AG04450 (cell line): ENCODE data around the gene SMURF2. TPM values are rescaled to one million over a fixed set of nuclear protein-coding genes. Genes with fewer than 3 reads are reported as not detected.
A peak's percentile ranks its signal among the peaks of the same experiment; 100 is the strongest.

Source experiments
- CTCF ChIA-PET: fragments of 300-600, 350-600 bp; formaldehyde crosslinking; extraction: SDS; loops from one replicate; lab custom pipeline; 2022; ENCODE audit warnings: antibody characterized with exemption, inconsistent platforms; lab: Charles Lee
- POLR2A ChIA-PET: fragments of 350-600 bp; formaldehyde crosslinking; extraction: SDS; loops from one replicate; lab custom pipeline; 2021; ENCODE audit warnings: antibody characterized with exemption, inconsistent platforms; lab: Yijun Ruan, JAX
- DNase-seq: peaks from one replicate; pipeline ENCODE4 v3.0.0-alpha.2; 2011; ENCODE audit warnings: low read depth, low spot score
- H3K27ac ChIP-seq: one replicate; pipeline ENCODE4 v1.5.1; 2012; ENCODE audit warnings: low read depth, low read length, control low read depth
- H3K27me3 ChIP-seq: one replicate; pipeline ENCODE4 v1.6.0; 2012; ENCODE audit warnings: low read length; ENCODE audit not compliant: control insufficient read depth, insufficient read depth
- H3K4me3 ChIP-seq: 2 replicates; pipeline ENCODE4 v1.5.1; 2011; ENCODE audit warnings: mild to moderate bottlenecking, low read depth, low read length, control low read depth
- H3K9me3 ChIP-seq: 2 replicates; pipeline ENCODE4 v1.5.1; 2012; ENCODE audit warnings: low read length; ENCODE audit not compliant: control insufficient read depth, insufficient read depth
- CTCF ChIP-seq: IDR thresholded peaks from 2 replicates; pipeline ENCODE4 v1.5.1; 2011; ENCODE audit warnings: low read depth, low read length, control low read depth, inconsistent platforms
- polyA plus RNA-seq: library from polyadenylated mRNA; depleted of rRNA; stranded (reverse); fragments of >200 nt; gene quantifications from 2 replicates; pipeline ENCODE4 v1.2.3, GENCODE V29; 2011

Gene SMURF2
- polyA plus RNA-seq, 1 experiment = 147 TPM

DNA sequence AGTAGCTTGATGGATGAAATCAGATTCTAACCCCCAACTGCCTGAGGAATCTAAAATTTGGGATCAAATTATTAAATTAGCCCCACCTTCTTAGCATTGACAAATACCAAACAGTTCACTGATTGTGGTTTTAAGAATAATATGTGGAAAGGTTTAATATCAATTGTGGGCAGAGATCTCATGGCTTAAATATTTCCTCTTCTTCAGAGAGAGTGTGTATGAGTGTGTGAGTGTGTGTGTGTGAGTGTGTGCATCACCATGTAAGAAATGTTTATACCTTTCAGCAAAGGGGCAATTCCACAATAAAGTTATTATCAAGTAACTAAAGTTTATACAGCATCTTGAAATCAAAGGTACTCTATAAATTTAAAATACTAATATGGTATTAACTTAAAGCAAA lies 3.2 kb downstream of the SMURF2 start:
- peaks cover 6% of the 10 kb centered on the region for H3K9me3 ChIP-seq
- no peak for DNase-seq
- peak overlapping the region; percentile 85 for H3K4me3 ChIP-seq
- POLR2A ChIA-PET = no interaction called here
- no peaks in the 10 kb centered on the region for H3K27me3 ChIP-seq
- CTCF ChIA-PET = interaction anchor here (1.8 kb wide), 1 partner anchor 10 kb away, joined by 9 read pairs; no protein-coding TSS in a partner anchor
- no peak for TF ChIP-seq CTCF
- H3K27ac ChIP-seq = no peak overlapping the region

DNA sequence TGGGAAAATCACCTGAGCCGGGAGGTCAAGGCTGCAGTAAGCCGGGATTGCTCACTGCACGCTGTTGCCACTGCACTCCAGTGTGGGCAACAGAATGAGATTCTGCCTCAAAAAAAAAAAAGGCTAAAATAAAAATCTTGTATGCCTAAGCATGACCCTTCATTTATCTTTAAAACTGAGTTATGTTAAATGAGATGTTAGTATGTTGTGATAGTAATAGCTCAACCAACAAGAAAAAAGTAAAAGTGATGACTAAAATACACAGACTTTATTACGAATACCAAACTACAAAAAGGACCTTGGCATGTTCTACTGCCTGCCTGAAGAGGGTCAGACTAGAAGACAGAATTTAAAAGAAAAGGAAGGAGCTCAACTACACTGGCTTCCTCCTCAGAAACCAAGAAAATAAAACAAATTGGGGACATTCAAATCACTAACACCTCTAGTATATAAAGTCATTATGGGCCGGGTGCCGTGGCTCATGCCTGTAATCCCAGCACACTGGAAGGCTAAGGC lies 4.4 kb downstream of the SMURF2 start:
- H3K27me3 ChIP-seq = no peaks in the 10 kb centered on the region
- peak overlapping the region; percentile 85 for H3K4me3 ChIP-seq
- peak overlapping the region; percentile 39 for H3K27ac ChIP-seq
- ChIA-PET POLR2A (interaction anchor here (0.7 to 1.3 kb wide), 2 partner anchors 22 to 31 kb away, joined by 3 read pairs; no protein-coding TSS in a partner anchor), CTCF (interaction anchor here (0.6 to 1.8 kb wide), 3 partner anchors 9 to 121 kb away, joined by 3 to 9 read pairs (median 3); no protein-coding TSS in a partner anchor)
- no peak for TF ChIP-seq CTCF
- DNase-seq = no peak
- peaks cover 6% of the 10 kb centered on the region for H3K9me3 ChIP-seq

DNA sequence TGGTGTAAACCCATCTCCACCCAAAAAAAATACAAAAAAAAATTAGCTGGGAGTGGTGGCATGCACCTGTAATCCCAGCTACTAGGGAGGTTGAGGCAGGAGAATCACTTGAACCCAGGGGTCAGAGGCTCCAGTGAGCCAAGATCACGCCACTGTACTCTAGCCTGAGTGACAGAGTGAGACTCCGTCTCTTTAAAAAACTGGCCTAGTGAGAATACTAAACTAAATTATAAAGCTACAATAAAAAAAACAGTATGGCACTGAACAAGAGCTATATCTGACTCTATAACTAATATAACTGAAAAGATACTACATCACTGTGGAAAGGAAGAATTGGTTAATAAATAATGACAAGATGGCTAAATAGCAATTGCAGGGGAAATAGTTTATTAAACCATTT lies 6.4 kb downstream of the SMURF2 start:
- DNase-seq = no peak
- Histone ChIP-seq H3K9me3 (peaks cover 6% of the 10 kb centered on the region), H3K4me3 (no peak overlapping the region), H3K27me3 (no peaks in the 10 kb centered on the region), H3K27ac (no peak overlapping the region)
- no peak for TF ChIP-seq CTCF
- POLR2A ChIA-PET = no interaction called here
- CTCF ChIA-PET = no interaction called here

GRCh38 chr17:64653985-64654355 lies 8.1 kb downstream of the SMURF2 start:
- no peaks in the 10 kb centered on the region for H3K27me3 ChIP-seq
- peaks cover 6% of the 10 kb centered on the region for H3K9me3 ChIP-seq
- H3K27ac ChIP-seq = no peak overlapping the region
- no peak for TF ChIP-seq CTCF
- no peak for DNase-seq
- H3K4me3 ChIP-seq = no peak overlapping the region
- POLR2A ChIA-PET = interaction anchor here (0.5 to 0.6 kb wide), 2 partner anchors 27 to 44 kb away, joined by 5 to 7 read pairs; no protein-coding TSS in a partner anchor
- CTCF ChIA-PET = interaction anchor here (1.5 kb wide), 1 partner anchor 123 kb away, joined by 3 read pairs; no protein-coding TSS in a partner anchor

DNA sequence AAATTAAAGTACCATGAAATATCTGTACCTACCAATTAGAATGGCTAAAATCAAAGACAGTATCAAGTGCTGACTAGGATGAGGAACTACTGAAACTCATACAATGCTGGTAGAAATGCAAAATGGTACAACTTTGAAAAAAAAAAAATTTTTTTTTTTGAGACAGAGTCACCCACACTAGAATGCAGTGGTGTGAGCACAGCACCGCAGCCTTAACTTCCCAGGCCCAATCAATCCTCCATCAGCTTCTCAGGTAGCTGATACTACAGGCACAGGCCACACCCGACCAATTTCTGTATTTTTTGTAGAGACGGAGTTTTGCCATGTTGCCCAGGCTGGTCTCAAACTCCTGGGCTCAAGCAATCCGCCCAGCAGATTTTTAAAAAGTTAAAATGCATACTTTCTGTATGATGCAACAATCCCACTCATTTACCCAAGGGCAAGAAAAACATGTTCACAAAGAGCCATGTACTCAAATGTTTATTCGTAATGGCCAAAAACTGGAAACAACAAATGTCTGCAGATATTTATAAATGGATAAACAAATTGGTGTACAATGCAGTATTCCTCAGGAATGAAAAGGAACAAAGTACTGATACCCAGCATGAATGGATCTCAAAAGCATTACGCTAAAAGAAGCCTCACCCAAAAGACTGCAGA lies 8.7 kb downstream of the SMURF2 start:
- ChIA-PET POLR2A (interaction anchor here (0.5 kb wide), 1 partner anchor 27 kb away, joined by 7 read pairs; no protein-coding TSS in a partner anchor), CTCF (no interaction called here)
- Histone ChIP-seq H3K27ac (peak overlapping the region; percentile 48), H3K9me3 (peaks cover 6% of the 10 kb centered on the region), H3K27me3 (no peaks in the 10 kb centered on the region), H3K4me3 (peak overlapping the region; percentile 27; the same call in 1 of the 2 replicates)
- no peak for DNase-seq
- TF ChIP-seq CTCF = no peak
